T-helper 1 cell treated with Interleukin-12 subunit alpha and Interleukin-12 subunit beta and Interleukin-4 antibody, amounts not matched to agents 30 ng/mL and 1 ng/mL, for 36 hours (primary cell): Measurements from ENCODE around the gene KLK12. TPM values are rescaled to one million over a fixed set of nuclear protein-coding genes. Genes with fewer than 3 reads are reported as not detected.

Experiments
- intact Hi-C: fragments of 100-400 bp; cut with micrococcal nuclease; formaldehyde crosslinking; loops from one replicate; pipeline ENCODE4 v1.15.1; 2024
- total RNA-seq: library from RNA; stranded (reverse); gene quantifications from 2 replicates; pipeline ENCODE4 v1.2.3, GENCODE V29; 2022

The KLK12 gene
- total RNA-seq, 1 donor from 2014 or later, result not detected

- intact Hi-C loops, result no loop called here
Observed at GRCh38 chr19:51055866-51056265, 21.1 kb upstream of the KLK12 start.

DNA sequence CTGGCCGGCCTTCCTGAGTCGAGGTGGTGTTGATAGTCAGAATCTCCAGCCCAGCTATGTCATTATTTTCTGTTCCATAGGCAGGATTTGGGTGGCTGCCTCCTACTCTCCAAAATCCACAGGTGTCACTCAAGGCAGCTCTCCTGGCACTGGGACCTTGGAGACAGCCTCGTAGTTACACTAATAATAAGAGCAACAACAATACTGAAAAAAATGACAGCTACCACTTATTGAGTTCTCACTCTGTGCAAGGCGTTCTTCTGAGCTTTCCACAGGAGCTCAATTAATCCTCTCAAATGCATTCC is 12.2 kb upstream of the KLK12 start:
- intact Hi-C loops, result no loop called here

GRCh38 chr19:51044327-51044726 is 9.5 kb upstream of the KLK12 start:
- intact Hi-C loops, result no loop called here

GRCh38 chr19:51043497-51043896 is 8.7 kb upstream of the KLK12 start:
- intact Hi-C loops, result no loop called here

DNA sequence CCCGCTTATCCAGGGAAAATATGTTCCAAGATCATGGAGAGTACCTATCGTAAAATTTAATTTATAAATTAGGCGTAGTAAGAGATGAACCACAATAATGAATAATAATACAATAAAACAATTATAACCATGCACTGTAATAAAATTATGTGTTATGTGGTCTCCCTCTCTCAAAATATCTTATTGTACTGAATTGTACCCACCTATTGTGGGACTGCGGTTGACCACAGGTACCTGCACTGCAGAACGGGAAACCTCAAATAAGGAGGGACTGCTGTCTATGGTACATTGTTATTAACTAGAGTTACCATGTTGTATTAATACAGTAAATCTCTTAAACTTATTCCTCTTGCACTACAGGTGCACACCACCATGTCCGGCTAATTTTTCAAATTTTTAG is 5.3 kb upstream of the KLK12 start:
- intact Hi-C loops, result no loop called here

- intact Hi-C loops, result no loop called here
Observed at GRCh38 chr19:51036519-51036918, 1.7 kb upstream of the KLK12 start.

DNA sequence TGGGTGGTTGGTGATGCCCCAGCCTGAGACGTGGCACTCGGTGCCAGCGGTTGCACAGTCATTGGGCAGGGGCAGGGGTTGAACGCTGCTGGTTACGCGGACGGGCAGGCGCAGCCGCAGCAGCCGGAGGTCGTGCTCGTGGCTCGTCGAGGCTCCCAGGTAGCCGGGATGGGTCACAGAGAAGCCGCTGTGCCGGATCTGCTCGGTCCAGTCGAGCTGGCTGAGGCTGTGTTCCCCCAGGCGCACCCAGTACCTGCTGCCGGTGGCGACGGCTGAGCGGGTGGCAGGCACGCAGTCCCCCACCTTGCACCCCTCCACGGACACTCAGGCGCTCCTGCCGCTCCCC is 2.9 kb downstream of the KLK12 start:
- intact Hi-C loops, result no loop called here

- intact Hi-C loops, result no loop called here
Observed at GRCh38 chr19:51031220-51031879, 3.5 kb downstream of the KLK12 start.

- intact Hi-C loops, result no loop called here
Observed at GRCh38 chr19:51030631-51031030, 4.2 kb downstream of the KLK12 start.

DNA sequence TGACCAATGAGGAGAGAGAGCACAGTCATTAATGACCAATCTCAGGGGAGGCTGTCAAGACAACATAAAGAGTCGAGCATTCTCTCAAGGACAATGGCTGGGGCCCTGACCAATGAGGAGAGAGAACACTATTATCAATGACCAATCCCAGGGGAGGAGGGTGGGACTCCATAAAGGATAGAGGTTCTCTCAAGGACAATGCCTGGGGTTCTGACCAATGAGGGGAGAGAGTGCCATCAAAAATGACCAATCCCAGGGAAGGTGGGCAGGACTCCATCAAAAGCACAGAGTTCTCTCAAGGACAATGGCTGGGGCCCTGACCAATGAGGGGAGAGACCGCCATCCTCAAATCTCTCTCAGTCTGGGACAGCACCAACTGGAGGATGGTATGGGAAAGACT is 5.1 kb downstream of the KLK12 start:
- intact Hi-C loops, result no loop called here

DNA sequence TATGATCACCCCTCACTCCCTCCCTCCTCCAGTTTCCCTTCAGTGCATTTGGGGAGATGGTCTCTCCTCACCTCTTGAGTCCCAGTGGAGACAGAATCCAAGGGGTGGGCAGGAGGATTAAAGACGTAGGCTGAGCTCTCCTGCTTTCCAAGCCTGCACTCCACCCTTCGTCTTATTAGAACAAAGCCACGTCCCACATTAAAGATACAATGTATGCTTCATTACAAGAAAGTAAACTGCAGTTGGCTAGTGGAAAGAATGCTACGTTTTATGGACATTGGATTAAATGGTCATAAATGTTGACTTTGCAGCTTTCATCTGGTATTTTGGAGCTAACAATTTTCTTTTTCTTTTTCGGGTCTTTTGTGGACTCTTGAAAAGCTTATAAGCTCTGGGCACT is 6.9 kb downstream of the KLK12 start:
- intact Hi-C loops, result no loop called here

- intact Hi-C loops, result no loop called here
Observed at GRCh38 chr19:51027126-51027806, 7.5 kb downstream of the KLK12 start.

DNA sequence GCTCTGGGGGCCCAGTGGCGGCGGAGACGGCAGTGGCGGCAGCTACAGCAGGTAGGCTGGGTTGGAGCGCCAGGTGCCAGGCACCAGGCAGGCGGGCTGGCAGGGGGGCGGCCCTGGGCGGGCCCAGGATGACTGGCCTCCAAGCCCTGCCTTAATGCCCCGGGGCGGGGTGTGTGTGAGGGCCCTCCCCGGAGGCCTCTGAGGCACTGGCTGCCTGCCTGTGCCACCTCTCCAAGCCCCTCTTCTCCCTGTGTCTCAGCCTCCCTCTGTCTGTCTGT is 8.3 kb downstream of the KLK12 start, which contains the start of gene KLK11:
Gene KLK11, minus strand, starts transcription at position 63 of the 278 bp plus-strand sequence. CDS start 985 bp downstream, outside the sequence.
- intact Hi-C loops, result no loop called here

- intact Hi-C loops, result no loop called here
Observed at GRCh38 chr19:51025809-51026553, 8.8 kb downstream of the KLK12 start.

GRCh38 chr19:51025401-51025800 is 9.4 kb downstream of the KLK12 start:
- intact Hi-C loops, result no loop called here

GRCh38 chr19:51024924-51025323 is 9.9 kb downstream of the KLK12 start:
- intact Hi-C loops, result loop anchor here (5.0 kb wide), 1 partner anchor 72 kb away; no protein-coding TSS in a partner anchor

DNA sequence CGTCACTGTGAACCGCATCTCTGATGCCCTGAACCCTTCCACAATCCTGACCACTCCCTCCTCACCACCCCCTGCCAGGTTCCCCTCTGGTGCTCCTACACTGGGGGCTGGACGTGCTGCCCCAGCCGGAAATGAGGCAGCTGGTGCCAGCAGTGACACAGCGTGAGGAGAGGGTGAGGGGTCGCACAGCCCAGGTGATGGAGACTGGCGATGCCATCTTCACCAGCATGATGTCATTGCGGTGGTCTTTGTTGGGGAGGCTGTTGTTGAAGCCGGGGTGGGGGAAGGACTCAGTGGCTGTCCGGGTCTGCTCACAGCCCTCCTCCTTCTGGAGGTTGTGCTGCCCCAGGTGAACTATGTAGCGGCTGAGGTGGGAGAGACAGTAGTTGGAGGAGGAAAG is 10.9 kb downstream of the KLK12 start:
- intact Hi-C loops, result loop anchor here (5.0 kb wide), 1 partner anchor 73 kb away; no protein-coding TSS in a partner anchor

DNA sequence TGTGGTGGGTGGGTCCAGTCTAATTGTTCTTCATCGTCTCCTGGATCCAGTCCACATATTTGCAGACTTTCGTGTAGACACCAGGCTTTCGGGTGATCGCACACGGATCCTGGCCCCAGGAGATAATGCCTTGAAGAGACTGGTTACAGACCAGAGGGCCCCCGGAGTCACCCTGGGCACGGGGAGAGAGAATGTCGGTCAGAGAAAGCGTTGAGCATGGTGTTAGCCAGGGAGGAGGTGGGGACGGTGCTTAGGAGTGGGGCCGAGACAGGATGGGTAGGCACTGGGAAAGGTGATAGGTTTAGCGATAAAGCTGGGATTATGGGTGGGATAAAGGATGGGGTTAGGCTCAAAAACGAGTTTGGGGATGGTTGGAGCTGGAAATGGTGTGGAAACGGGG is 12.3 kb downstream of the KLK12 start:
- intact Hi-C loops, result loop anchor here (5.0 kb wide), 1 partner anchor 75 kb away; no protein-coding TSS in a partner anchor

- intact Hi-C loops, result loop anchor here (2.0 to 5.0 kb wide), 2 partner anchors 76 to 148 kb away; no protein-coding TSS in a partner anchor
Observed at GRCh38 chr19:51020988-51021651, 13.7 kb downstream of the KLK12 start.

GRCh38 chr19:51019544-51019925 is 15.3 kb downstream of the KLK12 start, which contains the start of gene KLK10:
TSS of gene KLK10 (minus strand) at chr19:51019709. CDS start at chr19:51019130, 579 bp downstream.
- intact Hi-C loops, result no loop called here

GRCh38 chr19:51018745-51019543 is 15.9 kb downstream of the KLK12 start:
- intact Hi-C loops, result no loop called here
